ENCODE results near the gene CD2BP2. TPM values are rescaled to one million over a fixed set of nuclear protein-coding genes. Genes with fewer than 3 reads are reported as not detected.
A peak's percentile ranks its signal among the peaks of the same experiment; 100 is the strongest.

The CD2BP2 gene
- total and polyA plus RNA-seq, 2 of the 13 experiments (the other 11 are each of a cell fraction or from before 2014, with no cell fraction given) = 24.9 to 54.6 TPM

DNA sequence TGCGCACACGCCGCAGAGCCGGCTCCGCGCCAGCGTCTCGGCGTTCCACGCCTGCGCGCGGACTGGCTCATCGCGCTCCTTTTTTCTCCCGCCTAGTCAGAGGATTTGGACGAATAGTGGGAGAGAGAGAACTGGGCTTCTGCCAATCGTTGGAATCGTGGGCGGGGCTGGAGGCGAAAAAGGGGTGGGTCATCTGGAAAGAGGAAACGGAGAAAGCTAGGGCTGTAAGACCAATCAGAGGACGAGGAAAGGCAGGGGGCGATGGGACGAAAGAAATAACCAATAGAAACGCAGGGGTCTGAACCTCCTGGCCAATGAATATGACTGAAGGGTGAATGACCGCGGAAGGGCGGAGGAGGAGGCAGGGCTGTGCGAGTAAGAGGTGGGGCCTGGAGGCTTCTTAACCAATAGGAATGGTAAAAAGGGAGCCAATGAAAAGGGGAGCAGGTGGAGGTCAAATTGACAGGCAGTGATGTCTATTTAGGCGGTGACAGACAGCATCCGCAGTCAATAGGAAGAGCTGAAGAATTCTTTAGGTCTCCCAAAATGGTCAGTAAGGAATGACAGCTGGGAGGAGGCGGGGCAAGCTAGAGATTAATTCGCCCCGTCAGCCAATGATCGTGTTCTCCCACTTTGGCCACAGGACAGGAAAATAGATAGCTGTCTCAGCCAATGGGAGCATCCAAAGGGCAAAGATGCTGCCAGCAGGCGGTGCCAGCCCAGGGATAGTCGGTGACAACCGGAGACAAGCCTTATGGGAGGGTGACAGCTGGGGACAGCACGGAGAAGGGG is 15.5 kb upstream of the CD2BP2 start, which contains the start of gene TBC1D10B (continued):
- TF ChIP-seq, protein P1, sequence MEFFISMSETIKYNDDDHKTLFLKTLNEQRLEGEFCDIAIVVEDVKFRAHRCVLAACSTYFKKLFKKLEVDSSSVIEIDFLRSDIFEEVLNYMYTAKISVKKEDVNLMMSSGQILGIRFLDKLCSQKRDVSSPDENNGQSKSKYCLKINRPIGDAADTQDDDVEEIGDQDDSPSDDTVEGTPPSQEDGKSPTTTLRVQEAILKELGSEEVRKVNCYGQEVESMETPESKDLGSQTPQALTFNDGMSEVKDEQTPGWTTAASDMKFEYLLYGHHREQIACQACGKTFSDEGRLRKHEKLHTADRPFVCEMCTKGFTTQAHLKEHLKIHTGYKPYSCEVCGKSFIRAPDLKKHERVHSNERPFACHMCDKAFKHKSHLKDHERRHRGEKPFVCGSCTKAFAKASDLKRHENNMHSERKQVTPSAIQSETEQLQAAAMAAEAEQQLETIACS (CRISPR knock-in tag; IDR thresholded peaks at IDR 0.05) = no peak
- no peak for TF ChIP-seq SNRNP70 (IDR thresholded peaks at IDR 0.05; ENCODE audit: low read depth, low read length)
- no peak for TF ChIP-seq ZNF720 (CRISPR knock-in tag; IDR thresholded peaks at IDR 0.05)
- TF ChIP-seq, protein P2, sequence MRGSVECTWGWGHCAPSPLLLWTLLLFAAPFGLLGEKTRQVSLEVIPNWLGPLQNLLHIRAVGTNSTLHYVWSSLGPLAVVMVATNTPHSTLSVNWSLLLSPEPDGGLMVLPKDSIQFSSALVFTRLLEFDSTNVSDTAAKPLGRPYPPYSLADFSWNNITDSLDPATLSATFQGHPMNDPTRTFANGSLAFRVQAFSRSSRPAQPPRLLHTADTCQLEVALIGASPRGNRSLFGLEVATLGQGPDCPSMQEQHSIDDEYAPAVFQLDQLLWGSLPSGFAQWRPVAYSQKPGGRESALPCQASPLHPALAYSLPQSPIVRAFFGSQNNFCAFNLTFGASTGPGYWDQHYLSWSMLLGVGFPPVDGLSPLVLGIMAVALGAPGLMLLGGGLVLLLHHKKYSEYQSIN (CRISPR knock-in tag; IDR thresholded peaks at IDR 0.05; ENCODE audit: borderline replicate concordance) = no peak
- no peak for TF ChIP-seq U2AF2 (IDR thresholded peaks at IDR 0.05; ENCODE audit: low read depth, low read length)
- peak; percentile 44; the same call in 1 of the 2 replicates for TF ChIP-seq FOXK2 (IDR thresholded peaks at IDR 0.05)
- TF ChIP-seq FOSL1 (CRISPR knock-in tag; IDR thresholded peaks at IDR 0.05; ENCODE audit: borderline replicate concordance) = no peak
- TF ChIP-seq, protein P3, sequence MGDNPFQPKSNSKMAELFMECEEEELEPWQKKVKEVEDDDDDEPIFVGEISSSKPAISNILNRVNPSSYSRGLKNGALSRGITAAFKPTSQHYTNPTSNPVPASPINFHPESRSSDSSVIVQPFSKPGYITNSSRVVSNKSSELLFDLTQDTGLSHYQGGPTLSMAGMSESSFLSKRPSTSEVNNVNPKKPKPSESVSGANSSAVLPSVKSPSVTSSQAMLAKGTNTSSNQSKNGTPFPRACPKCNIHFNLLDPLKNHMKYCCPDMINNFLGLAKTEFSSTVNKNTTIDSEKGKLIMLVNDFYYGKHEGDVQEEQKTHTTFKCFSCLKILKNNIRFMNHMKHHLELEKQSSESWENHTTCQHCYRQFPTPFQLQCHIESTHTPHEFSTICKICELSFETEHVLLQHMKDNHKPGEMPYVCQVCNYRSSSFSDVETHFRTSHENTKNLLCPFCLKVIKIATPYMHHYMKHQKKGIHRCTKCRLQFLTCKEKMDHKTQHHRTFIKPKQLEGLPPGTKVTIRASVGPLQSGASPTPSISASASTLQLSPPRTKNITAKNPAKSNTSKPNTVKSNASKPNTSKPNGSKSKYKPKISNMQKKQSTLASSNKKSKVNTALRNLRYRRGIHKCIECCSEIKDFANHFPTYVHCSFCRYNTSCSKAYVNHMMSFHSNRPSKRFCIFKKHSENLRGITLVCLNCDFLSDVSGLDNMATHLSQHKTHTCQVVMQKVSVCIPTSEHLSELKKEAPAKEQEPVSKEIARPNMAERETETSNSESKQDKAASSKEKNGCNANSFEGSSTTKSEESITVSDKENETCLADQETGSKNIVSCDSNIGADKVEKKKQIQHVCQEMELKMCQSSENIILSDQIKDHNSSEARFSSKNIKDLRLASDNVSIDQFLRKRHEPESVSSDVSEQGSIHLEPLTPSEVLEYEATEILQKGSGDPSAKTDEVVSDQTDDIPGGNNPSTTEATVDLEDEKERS (CRISPR knock-in tag; IDR thresholded peaks at IDR 0.05) = no peak
- TF ChIP-seq, protein P4, sequence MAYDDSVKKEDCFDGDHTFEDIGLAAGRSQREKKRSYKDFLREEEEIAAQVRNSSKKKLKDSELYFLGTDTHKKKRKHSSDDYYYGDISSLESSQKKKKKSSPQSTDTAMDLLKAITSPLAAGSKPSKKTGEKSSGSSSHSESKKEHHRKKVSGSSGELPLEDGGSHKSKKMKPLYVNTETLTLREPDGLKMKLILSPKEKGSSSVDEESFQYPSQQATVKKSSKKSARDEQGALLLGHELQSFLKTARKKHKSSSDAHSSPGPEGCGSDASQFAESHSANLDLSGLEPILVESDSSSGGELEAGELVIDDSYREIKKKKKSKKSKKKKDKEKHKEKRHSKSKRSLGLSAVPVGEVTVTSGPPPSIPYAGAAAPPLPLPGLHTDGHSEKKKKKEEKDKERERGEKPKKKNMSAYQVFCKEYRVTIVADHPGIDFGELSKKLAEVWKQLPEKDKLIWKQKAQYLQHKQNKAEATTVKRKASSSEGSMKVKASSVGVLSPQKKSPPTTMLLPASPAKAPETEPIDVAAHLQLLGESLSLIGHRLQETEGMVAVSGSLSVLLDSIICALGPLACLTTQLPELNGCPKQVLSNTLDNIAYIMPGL (CRISPR knock-in tag; IDR thresholded peaks at IDR 0.05; ENCODE audit: borderline replicate concordance in 1 of 2, low read depth in 1 of 2) = peak in 1 of 2 experiments; percentile 37; a peak in 1 of 4 replicates
- TF ChIP-seq GATAD1 (CRISPR knock-in tag; IDR thresholded peaks at IDR 0.05) = no peak; the same call in none of the 2 replicates
- no peak for TF ChIP-seq ZNF12 (CRISPR knock-in tag; IDR thresholded peaks at IDR 0.05)
- peak; percentile 17 for TF ChIP-seq SP5 (CRISPR knock-in tag; IDR thresholded peaks at IDR 0.05; ENCODE audit: borderline replicate concordance, low read depth)
- TF ChIP-seq ATF7-NPFF (CRISPR knock-in tag; IDR thresholded peaks at IDR 0.05; ENCODE audit: low read depth) = no peak
- TF ChIP-seq ZFP36L1 (CRISPR knock-in tag; IDR thresholded peaks at IDR 0.05) = no peak
- TF ChIP-seq, protein P5, sequence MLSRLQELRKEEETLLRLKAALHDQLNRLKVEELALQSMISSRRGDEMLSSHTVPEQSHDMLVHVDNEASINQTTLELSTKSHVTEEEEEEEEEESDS (CRISPR knock-in tag; IDR thresholded peaks at IDR 0.05; ENCODE audit: borderline replicate concordance) = no peak
- no peak; the same call in 1 of the 2 replicates for TF ChIP-seq PPARG (CRISPR knock-in tag; conservative IDR thresholded peaks at IDR 0.05)
- no peak; the same call in 1 of the 2 replicates for TF ChIP-seq FOXO1 (CRISPR knock-in tag; IDR thresholded peaks at IDR 0.05)
- peak; percentile 77 for TF ChIP-seq CHD2 (IDR thresholded peaks at IDR 0.05; ENCODE audit: low read depth, low read length)
- TF ChIP-seq PTBP1 (IDR thresholded peaks at IDR 0.05; ENCODE audit: low read depth, low read length, poor library complexity, severe bottlenecking) = no peak
- TF ChIP-seq, protein P6, sequence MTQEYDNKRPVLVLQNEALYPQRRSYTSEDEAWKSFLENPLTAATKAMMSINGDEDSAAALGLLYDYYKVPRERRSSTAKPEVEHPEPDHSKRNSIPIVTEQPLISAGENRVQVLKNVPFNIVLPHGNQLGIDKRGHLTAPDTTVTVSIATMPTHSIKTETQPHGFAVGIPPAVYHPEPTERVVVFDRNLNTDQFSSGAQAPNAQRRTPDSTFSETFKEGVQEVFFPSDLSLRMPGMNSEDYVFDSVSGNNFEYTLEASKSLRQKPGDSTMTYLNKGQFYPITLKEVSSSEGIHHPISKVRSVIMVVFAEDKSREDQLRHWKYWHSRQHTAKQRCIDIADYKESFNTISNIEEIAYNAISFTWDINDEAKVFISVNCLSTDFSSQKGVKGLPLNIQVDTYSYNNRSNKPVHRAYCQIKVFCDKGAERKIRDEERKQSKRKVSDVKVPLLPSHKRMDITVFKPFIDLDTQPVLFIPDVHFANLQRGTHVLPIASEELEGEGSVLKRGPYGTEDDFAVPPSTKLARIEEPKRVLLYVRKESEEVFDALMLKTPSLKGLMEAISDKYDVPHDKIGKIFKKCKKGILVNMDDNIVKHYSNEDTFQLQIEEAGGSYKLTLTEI (CRISPR knock-in tag; conservative IDR thresholded peaks at IDR 0.05) = no peak
